ENCODE results near the gene FGL2. TPM values are rescaled to one million over a fixed set of nuclear protein-coding genes. Genes with fewer than 3 reads are reported as not detected.

FGL2 gene
- total RNA-seq, 1 experiment from 2014 or later = not detected

DNA sequence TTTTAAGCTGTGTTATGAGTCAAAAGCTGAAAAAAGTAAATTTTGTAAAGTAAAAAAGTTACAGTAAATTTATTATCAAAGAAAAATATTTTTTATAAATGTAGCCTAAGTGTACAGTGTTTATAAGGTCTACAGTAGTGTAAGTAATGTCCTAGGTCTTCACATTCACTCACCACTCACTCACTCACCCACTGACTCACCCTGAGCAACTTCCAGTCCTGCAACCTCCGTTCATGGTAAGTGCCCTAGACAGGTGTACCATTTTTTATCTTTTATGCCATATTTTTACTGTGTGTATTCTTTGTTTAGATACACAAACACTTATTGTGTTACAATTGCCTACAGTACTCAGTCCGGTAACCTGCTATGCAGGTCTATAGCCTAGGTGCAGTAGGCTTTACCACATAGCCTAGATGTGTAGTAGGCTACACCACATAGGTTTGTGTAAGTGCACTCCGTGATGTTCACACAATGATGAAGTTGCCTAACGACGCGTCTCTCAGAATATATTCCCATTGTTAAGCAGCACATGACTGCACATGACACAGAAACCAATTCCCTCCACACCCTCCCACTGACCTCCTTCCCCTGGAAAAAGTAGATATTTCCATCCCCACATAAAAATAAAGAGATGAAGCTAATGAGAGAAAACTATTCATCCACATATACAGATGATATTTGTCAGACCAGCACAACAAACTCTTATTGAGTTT is 44.8 kb upstream of the FGL2 start:
- Mint-ChIP-seq H3K9me3 (no peaks in the 10 kb centered on the region), H3K36me3 (ENCODE audit: insufficient read depth in 1 of 3, low read depth in 3 of 3) (peaks cover 0 to 1% (median 0%) of the 10 kb centered on the region in 3 experiments; a peak in 1 of 7 replicates), H3K4me3 (no peak overlapping the region), H3K27ac (no peak overlapping the region), H3K4me1 (peaks cover 18 to 24% of the 10 kb centered on the region in 2 experiments), H3K27me3 (ENCODE audit: low read depth) (no peaks in the 10 kb centered on the region)
- no peak overlapping the region for H2BK120ac ChIP-seq (ENCODE audit: low read depth, low read length, poor library complexity, severe bottlenecking)
- no peak overlapping the region for H4K91ac ChIP-seq (ENCODE audit: insufficient read length, low read depth, low read length)
- no peak overlapping the region for H2BK5ac ChIP-seq (ENCODE audit: insufficient read length, low read length)
- no peak for DNase-seq
- H3K9ac ChIP-seq (ENCODE audit: extremely low read depth, insufficient read length, low read length) = no peak overlapping the region
- no peak overlapping the region for H4K5ac ChIP-seq (ENCODE audit: insufficient read length, low read depth, low read length)
- H3K27ac ChIP-seq (ENCODE audit: insufficient read length, low read depth, low read length) = no peak overlapping the region
- H4K8ac ChIP-seq (replicated peaks; ENCODE audit: insufficient read length, low read depth, low read length) = no peak overlapping the region
- peaks cover 7% of the 10 kb centered on the region; the same call in 1 of the 2 replicates for H3K4me1 ChIP-seq (ENCODE audit: insufficient read depth, low read length)
- no peaks in the 10 kb centered on the region for H3K9me3 ChIP-seq (ENCODE audit: control insufficient read depth, low read depth, low read length)
- H2BK20ac ChIP-seq (ENCODE audit: low read depth, low read length, poor library complexity, severe bottlenecking) = no peak overlapping the region
- no peak overlapping the region for H2AK5ac ChIP-seq (ENCODE audit: insufficient read length, low read length)
- no peaks in the 10 kb centered on the region for H3K79me2 ChIP-seq (ENCODE audit: insufficient read depth, low read length)
- H3K27me3 ChIP-seq (ENCODE audit: insufficient read depth, low read length) = no peaks in the 10 kb centered on the region
- no peak overlapping the region for H3K14ac ChIP-seq (ENCODE audit: insufficient read depth, low read length)
- no peak overlapping the region for H2AFZ ChIP-seq (ENCODE audit: low read length)
- no peak overlapping the region for H3K18ac ChIP-seq (ENCODE audit: insufficient read length, low read depth, low read length)
- H2BK15ac ChIP-seq (ENCODE audit: low read depth, low read length) = no peak overlapping the region
- no CpG with 5 or more reads among the region's 6 CpGs for WGBS (ENCODE audit: extremely low coverage, insufficient read length, low lambda C conversion rate)
- H3K4me2 ChIP-seq (ENCODE audit: insufficient read depth, insufficient read length, low read length) = no peak overlapping the region
- H2BK12ac ChIP-seq (ENCODE audit: insufficient read length, low read depth, low read length) = no peak overlapping the region
- no peaks in the 10 kb centered on the region for H3K79me1 ChIP-seq (ENCODE audit: insufficient read depth, low read depth, low read length, poor library complexity, severe bottlenecking)
- H3K4ac ChIP-seq (ENCODE audit: low read depth, low read length) = no peak overlapping the region
- H3T11ph ChIP-seq (ENCODE audit: low read length) = no peak overlapping the region
- peak overlapping the region; percentile 28 for H3K23ac ChIP-seq (ENCODE audit: insufficient read length, low read depth, low read length)
- TF ChIP-seq, protein P1, sequence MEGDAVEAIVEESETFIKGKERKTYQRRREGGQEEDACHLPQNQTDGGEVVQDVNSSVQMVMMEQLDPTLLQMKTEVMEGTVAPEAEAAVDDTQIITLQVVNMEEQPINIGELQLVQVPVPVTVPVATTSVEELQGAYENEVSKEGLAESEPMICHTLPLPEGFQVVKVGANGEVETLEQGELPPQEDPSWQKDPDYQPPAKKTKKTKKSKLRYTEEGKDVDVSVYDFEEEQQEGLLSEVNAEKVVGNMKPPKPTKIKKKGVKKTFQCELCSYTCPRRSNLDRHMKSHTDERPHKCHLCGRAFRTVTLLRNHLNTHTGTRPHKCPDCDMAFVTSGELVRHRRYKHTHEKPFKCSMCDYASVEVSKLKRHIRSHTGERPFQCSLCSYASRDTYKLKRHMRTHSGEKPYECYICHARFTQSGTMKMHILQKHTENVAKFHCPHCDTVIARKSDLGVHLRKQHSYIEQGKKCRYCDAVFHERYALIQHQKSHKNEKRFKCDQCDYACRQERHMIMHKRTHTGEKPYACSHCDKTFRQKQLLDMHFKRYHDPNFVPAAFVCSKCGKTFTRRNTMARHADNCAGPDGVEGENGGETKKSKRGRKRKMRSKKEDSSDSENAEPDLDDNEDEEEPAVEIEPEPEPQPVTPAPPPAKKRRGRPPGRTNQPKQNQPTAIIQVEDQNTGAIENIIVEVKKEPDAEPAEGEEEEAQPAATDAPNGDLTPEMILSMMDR (conservative IDR thresholded peaks at IDR 0.05) = no peak
- no peaks in the 10 kb centered on the region for H3K23me2 ChIP-seq (ENCODE audit: insufficient read length, low read depth, low read length, poor library complexity, severe bottlenecking)
- H3K56ac ChIP-seq (ENCODE audit: insufficient read length, low read depth, low read length) = no peak overlapping the region
- no peaks in the 10 kb centered on the region for H4K20me1 ChIP-seq (ENCODE audit: control insufficient read depth, insufficient read depth, insufficient read length)
